GM19193 (cell line): Measurements from ENCODE around the gene PPM1D.

Experiments used
- POLR2A ChIP-seq: IDR thresholded peaks from 4 replicates; pipeline ENCODE4 v1.6.1; 2011; ENCODE audit not compliant: insufficient read depth, insufficient read length; ENCODE audit errors: extremely low read depth

PPM1D gene

DNA sequence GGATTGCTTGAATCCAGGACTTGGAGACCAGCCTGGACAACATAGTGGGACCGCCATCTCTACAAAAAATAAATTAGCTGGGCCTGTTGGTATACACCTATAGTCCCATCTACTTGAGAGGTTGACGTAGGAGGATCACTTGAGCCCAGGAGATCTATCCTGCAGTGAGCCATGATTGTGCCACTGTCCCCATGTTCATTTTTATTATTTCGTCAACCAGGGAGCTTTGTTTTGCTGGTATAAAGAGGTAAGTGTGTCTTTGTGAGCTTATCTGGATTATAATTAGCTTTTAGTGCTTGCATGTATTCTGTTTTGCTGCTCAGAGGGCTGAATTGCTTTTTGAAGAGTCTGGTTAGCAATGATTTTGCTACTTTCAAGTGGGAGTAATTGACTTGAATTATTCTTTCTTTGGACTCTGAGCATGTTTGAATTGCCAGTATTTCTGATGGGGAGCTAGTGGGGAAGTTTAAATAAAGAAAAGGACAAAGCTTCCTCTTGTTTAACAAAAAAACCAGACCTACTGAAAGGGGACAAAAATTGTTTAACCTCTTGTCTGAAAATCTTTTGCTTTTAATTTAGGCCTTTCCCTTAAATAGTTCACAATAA, 46.0 kb downstream of the PPM1D start:
- no peak for TF ChIP-seq POLR2A

DNA sequence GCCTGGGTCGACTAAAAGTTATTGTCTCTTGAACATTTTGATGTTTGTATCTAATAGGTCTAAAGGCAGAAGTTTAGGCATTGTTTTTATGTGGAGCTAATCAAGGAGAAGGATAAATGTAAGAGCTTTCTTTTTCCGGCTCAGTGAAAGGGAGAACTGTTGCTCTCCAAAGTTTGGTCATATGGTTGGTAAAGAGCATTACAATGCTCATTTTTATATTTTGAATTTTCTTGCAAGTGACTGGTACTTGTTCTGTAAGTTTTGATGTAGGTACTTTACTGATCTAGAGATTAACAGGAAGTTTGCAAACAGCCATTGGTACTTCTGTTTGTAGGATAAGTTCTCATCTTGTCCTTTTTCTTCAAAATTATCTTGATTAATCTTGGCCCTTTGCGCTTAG, 46.7 kb downstream of the PPM1D start:
- TF ChIP-seq POLR2A: no peak

DNA sequence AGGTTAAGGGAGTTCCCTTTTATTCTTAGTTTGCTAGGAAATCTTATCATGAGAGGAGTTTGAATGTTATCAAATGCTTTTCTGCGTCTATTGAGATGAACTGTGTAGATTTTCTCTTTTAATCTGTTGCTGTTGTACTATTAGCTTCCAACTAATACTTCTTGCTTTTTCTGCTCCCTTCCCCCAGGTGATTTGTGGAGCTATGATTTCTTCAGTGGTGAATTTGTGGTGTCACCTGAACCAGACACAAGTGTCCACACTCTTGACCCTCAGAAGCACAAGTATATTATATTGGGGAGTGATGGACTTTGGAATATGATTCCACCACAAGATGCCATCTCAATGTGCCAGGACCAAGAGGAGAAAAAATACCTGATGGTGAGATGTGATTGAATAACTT, 47.7 kb downstream of the PPM1D start:
- no peak for TF ChIP-seq POLR2A

DNA sequence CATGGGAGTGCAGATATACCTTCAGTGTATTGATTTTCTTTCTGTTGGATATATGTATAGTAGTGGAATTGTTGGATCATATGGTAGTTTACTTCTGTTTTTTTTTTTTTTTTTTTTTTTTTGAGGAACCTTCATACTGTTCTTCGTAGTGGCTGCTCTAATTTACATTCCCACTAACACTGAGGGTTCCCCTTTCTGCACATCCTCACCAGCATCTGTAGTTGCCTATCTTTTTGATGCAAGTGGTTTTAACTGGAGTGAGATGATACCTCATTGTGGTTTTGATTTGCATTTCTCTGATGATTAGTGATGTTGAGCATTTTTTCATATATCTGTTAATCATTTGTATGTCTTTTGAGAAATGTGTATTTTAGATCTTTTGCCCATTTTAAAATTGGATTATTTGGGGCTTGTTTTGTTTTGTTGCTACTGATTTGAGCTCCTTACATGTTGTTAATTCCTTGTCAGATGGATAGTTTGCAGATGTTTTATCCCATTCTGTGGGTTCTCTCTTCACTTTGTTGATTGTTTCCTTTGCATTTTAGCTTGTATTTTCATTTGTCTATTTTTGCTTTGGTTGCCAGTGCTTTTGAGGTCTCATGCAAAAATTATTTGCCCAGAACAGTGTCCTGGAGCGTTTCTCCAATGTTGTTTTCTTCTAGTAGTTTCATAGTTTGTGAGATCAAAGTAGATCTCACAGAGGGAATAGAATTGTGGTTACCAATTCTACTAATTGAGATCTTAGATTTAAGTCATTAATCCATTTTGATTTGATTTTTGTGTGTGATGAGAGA, 52.7 kb downstream of the PPM1D start:
- no peak for TF ChIP-seq POLR2A

DNA sequence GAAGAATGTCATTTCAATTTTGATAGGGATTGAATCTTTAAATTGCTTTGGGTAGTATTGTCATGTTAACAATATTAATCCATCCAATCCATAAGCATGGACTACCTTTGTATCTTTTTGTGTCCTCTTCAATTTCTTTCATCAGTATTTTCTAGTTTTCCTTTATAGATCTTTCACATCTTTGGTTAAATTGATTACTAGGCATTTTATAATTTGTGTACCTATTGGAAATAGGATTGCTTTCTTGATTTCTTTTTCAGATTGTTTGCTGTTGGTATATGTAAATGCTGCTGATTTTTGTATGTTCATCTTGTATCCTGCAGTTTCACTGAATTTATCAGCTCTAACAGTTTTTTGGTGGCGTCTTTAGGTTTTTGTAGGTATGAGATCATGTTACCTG, 53.6 kb downstream of the PPM1D start:
- no peak for TF ChIP-seq POLR2A

DNA sequence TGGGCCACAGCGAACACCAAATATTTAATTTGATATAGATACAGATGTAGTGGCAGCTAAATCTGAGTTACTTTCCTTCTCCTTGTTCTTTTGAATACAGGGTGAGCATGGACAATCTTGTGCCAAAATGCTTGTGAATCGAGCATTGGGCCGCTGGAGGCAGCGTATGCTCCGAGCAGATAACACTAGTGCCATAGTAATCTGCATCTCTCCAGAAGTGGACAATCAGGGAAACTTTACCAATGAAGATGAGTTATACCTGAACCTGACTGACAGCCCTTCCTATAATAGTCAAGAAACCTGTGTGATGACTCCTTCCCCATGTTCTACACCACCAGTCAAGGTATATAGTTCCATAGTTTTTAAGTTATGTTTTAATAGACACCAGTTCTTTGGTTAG, 56.5 kb downstream of the PPM1D start:
- TF ChIP-seq POLR2A: no peak

DNA sequence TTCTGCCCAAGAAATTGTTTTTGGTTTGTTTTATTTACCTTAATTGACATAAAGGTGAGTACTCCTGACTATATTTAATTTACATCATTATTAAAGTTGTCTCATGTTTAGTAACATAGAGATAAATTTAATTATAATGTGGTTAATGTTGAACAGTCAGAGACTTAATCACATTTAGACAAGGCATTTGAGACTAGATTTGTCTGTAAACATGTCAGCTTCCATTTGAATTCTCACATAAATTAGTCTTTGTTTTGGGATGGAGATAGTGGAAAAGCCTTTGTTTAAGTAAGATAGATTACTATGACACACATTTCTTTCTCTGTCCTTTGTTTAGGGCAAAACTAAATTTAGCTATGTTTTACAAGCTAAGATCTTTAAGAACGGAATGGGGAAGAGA, 59.2 kb downstream of the PPM1D start:
- TF ChIP-seq POLR2A: no peak

DNA sequence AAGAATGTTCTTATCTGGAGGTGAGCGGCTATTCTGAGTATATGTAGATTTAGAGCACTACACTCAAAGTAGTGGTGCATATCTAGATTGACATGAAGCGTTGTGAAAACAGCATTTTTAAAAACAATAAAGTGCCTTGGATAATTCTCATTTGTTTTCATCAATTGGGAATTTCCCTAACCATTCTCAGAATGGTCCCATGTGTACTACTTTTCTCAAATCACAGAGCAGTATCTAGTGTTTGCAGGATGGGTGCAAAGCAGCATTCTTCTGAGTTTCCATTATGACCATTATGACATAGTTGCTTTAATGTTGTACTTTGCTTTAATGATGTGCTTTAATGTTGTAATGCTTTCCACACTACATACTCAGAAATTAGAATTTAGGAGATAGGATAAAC, 61.5 kb downstream of the PPM1D start:
- TF ChIP-seq POLR2A: no peak

DNA sequence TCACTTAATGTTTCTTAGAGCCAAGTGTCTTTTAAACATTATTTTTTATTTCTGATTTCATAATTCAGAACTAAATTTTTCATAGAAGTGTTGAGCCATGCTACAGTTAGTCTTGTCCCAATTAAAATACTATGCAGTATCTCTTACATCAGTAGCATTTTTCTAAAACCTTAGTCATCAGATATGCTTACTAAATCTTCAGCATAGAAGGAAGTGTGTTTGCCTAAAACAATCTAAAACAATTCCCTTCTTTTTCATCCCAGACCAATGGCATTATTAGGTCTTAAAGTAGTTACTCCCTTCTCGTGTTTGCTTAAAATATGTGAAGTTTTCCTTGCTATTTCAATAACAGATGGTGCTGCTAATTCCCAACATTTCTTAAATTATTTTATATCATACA, 64.0 kb downstream of the PPM1D start:
- TF ChIP-seq POLR2A: no peak

DNA sequence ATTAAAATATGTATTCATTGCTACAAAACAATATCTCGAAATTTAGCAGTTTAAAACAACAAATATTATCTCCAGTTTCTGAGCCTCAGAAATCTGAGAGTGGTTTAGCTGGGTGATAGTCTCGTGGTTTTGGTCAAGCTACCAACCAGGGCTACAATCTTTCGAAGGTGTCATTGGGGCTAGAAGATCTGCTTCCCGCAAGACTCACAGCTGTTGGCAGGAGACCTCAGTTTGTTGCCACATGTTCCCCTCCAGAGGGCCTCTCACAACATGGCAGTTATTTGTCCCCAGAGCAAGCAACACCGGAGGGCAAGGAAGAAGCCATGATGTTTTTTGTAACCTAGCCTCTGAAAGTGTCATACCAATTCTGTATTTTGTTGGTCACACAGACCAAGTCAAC, 65.6 kb downstream of the PPM1D start:
- TF ChIP-seq POLR2A: no peak

DNA sequence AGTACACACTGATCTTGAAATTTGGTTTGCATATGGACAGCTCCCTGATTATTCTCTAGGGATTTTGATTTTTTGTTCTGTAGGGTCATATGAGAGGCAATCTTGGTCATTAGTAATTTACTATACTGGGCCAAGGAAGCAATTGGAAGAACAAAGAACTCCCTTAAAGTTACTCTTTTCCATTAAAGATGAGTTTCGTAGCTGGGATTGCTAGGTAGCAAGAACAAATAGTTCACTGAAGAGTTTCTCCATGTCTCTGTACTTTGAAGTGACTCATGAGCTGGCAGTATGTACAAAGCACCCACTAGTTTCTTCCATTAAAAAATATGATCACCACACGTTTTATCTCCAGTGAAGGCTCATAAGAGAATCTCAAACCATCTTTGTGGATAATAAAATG, 71.5 kb downstream of the PPM1D start:
- TF ChIP-seq POLR2A: no peak

DNA sequence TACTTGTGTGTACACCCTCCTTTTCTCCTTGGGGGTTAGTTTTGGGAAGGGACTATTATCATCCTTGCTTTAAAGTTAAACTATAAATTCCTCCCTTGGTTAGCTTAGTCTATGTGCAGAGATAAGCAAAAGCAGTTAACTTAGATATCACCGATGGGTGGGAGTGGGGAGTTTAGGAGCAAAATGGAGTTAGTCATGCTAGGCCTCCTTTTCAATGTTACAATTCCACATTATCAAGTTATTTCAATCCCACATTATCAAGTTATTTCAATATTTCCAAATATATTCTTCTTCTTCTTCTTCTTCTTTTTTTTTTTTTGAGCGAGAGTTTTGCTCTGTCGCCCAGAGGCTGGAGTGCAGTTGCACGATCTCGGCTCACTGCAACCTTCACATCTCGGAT, 76.0 kb downstream of the PPM1D start:
- TF ChIP-seq POLR2A: no peak

DNA sequence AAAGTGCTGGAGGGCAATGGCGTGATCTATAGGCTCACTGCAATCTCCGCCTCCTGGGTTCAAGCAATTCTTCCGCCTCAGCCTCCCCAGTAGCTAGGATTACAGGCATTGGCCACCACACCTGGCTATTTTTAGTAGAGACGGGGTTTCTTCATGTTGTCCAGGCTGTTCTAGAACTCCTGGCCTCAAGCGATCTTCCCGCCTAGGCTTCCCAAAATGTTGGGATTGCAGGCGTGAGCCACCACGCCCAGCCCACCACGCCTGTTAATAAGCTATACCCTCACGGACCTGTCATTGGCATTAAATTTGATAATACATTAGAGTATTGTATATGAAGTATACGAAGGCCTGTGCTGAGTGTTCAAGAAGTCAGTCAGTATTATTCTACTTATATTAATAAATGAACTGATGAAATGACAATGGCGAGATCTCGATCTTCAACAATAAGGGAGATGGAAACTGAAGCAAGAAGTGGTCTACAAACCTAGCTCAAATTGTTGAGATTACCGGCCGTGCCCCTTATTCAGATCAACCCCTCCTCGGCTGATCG, 76.8 kb downstream of the PPM1D start:
- TF ChIP-seq POLR2A: peak; percentile 69

DNA sequence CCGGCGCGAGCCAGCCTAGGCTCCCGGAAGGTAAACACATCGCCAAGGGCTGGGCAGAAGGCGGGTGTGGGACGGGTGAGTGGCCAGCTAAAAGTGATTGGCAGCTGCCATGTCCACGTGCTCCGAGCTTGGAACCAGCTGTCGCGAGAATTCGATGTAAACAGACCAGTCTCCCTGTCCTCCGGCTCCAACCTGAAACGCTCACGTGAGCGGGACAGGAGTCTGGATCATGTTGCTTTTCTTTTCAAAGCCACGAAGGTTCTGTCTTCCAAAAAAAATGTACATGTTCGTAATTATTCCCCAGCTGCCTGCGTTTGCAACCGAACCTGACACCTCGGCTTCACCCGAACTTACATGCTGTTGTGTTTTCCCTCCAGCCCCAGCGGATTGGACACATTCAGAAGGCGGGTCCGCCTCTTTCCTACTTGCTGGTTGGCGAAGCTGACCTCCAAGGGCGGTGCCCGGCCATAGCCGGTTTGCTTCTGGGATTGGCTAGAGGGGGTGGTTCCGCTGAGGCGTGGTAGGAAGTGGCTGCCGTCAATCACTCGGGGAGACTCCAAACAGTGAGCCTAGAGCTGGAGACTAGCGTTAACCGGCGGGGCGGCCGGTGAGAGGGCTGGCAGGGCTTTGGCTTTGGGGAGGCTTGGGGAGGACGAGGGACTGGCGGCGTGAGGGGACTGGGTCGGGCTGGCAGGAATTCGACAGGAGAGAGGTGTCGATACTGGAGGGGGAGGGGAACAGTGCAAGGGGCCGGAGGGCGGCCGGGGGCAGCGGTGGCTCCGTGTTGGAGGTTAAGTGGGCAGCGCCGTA, 77.5 kb downstream of the PPM1D start, which contains the start of gene BCAS3:
TSS of gene BCAS3 (plus strand) at position 544 of the 810 bp plus-strand sequence.
- TF ChIP-seq POLR2A: peak; percentile 83

DNA sequence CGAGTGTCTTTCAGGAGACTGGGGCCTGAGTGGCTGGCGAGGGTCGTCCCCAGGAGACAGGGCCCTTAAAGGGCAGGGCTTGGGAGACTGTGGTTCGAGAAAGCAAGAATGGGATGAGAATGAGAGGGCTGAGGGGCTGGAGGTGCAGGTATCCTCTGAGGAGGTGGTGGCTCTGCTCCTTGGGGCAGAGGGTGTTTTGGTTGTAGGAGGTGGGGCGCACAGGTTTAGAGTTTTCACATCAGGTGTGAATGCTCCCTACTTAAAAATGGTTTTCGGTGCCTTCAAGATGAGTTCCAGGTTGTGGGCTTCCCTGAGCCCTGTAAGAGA, 78.1 kb downstream of the PPM1D start:
- TF ChIP-seq POLR2A: no peak

DNA sequence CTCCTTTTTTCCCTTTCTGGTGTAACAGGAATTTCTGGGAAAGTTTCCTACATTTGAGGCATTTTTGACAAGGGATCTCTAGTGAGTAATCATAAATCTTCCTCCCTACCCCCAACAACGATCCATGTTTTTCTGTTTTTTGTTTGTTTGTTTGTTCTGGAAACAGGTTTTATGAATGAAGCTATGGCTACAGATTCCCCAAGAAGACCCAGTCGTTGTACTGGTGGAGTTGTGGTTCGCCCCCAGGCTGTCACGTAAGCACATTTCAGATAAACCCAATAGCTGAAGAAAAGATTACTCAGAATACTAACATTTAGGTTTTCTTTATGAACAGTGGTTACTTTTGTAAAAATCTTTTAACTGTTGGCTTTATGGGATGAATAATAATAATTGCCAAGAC, 79.3 kb downstream of the PPM1D start:
- no peak for TF ChIP-seq POLR2A

DNA sequence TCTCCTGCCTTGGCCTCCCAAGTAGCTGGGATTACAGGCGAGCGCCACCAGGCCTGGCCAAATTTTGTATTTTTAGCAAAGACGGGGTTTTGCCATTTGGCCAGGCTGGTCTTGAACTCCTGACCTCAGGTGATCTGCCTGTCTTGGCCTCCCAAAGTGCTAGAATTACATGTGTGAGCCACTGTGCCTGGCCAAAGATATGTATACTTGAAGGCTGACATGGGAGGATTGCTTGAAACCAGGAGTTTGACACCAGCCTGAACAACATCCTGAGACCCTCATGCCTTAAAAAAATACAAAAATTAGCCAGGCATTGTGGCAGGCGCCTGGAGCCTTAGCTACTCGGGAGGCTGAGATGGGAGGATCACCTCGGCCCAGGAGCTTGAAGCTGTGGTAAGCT, 80.8 kb downstream of the PPM1D start:
- TF ChIP-seq POLR2A: no peak

DNA sequence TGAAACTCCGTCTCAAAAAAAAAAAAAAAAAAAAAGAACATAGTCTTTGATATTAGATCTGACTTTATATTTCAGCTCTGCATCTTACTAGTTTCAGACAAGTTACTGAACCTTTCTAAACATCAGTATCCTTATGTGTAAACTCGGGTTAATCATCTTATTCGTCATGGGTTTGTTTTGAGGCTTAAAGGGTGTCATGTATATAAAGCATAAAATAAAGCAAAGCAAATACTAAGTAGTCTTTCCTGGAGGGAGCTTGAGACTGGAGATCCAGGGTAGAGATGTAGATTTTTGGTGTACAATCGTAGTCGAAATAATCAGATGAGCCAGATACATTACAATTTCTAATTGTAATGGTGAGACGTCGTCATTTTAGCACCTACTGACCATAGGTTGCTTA, 85.4 kb downstream of the PPM1D start:
- TF ChIP-seq POLR2A: no peak
